ENCODE measurements around the gene ESR1. TPM values are rescaled to one million over a fixed set of nuclear protein-coding genes. Genes with fewer than 3 reads are reported as not detected.

The ESR1 gene
- total RNA-seq, 6 experiments from 2014 or later, result 1.6 to 59.9 (median 18.6) TPM

DNA sequence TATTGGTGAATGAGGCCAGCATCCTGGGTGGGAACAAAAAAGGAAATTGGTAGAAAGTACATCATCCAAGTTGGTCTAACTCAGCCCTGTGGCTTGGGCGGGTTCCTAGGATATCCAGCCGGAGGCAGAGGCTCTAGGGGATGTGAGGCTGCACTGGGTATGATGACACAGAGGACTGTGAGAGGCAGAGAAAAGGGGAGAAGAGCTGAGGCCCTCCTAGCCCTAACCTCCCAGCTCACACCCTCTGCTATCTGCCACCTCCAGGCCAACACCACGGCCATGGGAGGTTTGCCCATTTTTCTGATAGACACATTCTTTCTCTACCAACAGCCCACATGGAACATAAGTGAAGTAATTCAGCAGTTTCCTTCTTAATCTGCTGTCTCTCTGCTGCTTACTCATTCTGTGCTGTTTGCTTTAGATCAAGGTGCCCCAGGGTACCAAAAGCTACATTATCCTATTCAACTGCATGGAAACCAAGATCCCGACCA lies 284.4 kb downstream of the ESR1 start:
- TF ChIP-seq POLR2A (IDR thresholded peaks at IDR 0.05), result no peak
- TF ChIP-seq, protein P1, sequence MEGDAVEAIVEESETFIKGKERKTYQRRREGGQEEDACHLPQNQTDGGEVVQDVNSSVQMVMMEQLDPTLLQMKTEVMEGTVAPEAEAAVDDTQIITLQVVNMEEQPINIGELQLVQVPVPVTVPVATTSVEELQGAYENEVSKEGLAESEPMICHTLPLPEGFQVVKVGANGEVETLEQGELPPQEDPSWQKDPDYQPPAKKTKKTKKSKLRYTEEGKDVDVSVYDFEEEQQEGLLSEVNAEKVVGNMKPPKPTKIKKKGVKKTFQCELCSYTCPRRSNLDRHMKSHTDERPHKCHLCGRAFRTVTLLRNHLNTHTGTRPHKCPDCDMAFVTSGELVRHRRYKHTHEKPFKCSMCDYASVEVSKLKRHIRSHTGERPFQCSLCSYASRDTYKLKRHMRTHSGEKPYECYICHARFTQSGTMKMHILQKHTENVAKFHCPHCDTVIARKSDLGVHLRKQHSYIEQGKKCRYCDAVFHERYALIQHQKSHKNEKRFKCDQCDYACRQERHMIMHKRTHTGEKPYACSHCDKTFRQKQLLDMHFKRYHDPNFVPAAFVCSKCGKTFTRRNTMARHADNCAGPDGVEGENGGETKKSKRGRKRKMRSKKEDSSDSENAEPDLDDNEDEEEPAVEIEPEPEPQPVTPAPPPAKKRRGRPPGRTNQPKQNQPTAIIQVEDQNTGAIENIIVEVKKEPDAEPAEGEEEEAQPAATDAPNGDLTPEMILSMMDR (IDR thresholded peaks at IDR 0.05), result no peak
- H3K27me3 ChIP-seq, result no peaks in the 10 kb centered on the region
- no peak overlapping the region for H3K4me3 ChIP-seq
- H3K4me1 ChIP-seq, result no peaks in the 10 kb centered on the region
- ATAC-seq, result no peak
- peaks cover 0 to 4% (median 0%) of the 10 kb centered on the region in 4 donors for H3K36me3 ChIP-seq
- H3K27ac ChIP-seq, result no peak overlapping the region
- DNase-seq, result no peak
- H3K9me3 ChIP-seq, result no peaks in the 10 kb centered on the region
- intact Hi-C loops (cut with DNase I), result no loop called here
- 88% methylated on average over 3 of the region's 4 CpGs for WGBS (ENCODE audit: insufficient coverage, low coverage, low lambda C conversion rate, missing lambda C conversion rate)

DNA sequence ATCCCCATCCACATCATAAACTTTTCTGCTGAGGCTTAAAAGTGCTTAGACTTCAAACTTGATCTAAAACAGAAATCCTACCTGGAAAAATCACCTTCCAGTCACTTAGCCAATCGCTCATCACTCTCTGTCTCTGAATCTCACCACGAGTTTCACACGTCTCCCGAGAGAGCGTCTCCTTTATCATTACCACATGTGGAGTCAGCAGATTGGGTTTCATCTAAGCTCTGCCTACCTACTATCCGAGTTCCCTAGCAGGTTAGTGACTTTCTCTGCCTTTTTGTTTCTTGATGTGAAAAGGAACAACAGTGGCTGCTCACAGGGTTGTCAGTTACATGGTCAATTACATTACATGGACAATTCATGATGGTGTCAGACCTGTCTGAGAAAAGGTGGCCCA lies 286.2 kb downstream of the ESR1 start:
- H3K27me3 ChIP-seq, result no peaks in the 10 kb centered on the region
- 79% methylated on average over 5 of the region's 6 CpGs for WGBS (ENCODE audit: insufficient coverage, low coverage, low lambda C conversion rate, missing lambda C conversion rate)
- no peaks in the 10 kb centered on the region for H3K4me1 ChIP-seq
- H3K36me3 ChIP-seq, result peaks cover 0 to 9% (median 0%) of the 10 kb centered on the region in 4 donors
- intact Hi-C loops (cut with DNase I), result no loop called here
- H3K4me3 ChIP-seq, result no peak overlapping the region
- H3K27ac ChIP-seq, result no peak overlapping the region
- no peak for DNase-seq
- TF ChIP-seq POLR2A (IDR thresholded peaks at IDR 0.05), result no peak
- TF ChIP-seq, protein P1 (IDR thresholded peaks at IDR 0.05), result no peak
- ATAC-seq, result no peak
- H3K9me3 ChIP-seq, result no peaks in the 10 kb centered on the region

DNA sequence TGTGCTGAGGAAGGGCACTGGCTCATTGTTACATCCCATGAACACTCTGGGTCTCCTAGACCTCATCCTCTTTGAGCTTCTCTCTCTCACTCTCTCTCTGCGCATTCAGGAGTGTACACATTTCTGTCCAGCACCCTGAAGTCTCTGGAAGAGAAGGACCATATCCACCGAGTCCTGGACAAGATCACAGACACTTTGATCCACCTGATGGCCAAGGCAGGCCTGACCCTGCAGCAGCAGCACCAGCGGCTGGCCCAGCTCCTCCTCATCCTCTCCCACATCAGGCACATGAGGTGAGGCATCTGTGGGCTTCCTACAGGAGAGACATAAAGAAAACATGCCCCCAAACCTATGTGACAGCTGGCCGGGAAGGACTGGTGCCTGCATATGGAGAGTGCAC lies 286.8 kb downstream of the ESR1 start:
- no peak for TF ChIP-seq POLR2A (IDR thresholded peaks at IDR 0.05)
- TF ChIP-seq, protein P1 (IDR thresholded peaks at IDR 0.05), result no peak
- no peaks in the 10 kb centered on the region for H3K4me1 ChIP-seq
- H3K27me3 ChIP-seq, result no peaks in the 10 kb centered on the region
- intact Hi-C loops (cut with DNase I), result no loop called here
- peaks cover 0 to 15% (median 0%) of the 10 kb centered on the region in 4 donors for H3K36me3 ChIP-seq
- H3K4me3 ChIP-seq, result no peak overlapping the region
- no peak overlapping the region for H3K27ac ChIP-seq
- H3K9me3 ChIP-seq, result no peaks in the 10 kb centered on the region
- DNase-seq (no peak), ATAC-seq (no peak)
- 89% methylated on average over 4 of the region's 4 CpGs for WGBS (ENCODE audit: insufficient coverage, low coverage, low lambda C conversion rate, missing lambda C conversion rate)

DNA sequence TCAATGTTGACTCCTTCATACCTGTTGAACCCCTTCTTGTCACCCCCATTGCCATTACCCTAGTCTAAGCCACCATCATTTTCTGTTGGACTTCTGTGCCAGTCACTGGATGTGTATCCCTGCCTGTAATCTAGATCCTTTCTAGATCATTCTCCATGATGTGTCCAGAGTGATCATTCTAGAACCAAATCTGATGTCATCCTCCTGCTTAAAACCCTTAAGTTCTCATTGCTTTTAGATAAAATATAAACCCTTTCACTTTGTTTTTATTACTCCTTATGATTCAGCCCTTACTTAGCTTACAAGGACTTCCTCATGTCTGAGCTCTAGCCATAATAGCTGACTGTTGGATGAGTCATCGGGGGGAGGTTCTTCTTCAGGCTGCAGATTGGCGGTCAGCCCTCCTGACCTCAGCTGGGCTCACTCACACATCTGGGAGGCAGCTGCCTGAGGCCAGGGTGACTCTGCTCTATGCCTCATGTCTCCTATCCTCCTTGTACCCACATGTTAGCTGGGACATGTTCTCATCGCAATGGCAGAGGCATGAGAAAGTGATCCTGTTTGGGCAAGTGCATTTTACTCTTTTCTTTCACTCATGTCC lies 287.6 kb downstream of the ESR1 start:
- WGBS (ENCODE audit: insufficient coverage, low coverage, low lambda C conversion rate, missing lambda C conversion rate), result 61% methylated on average over 2 of the region's 3 CpGs
- H3K4me1 ChIP-seq, result no peaks in the 10 kb centered on the region
- DNase-seq, result peak in 1 of 3 donors; percentile 62
- peaks cover 0 to 19% (median 0%) of the 10 kb centered on the region in 4 donors for H3K36me3 ChIP-seq
- TF ChIP-seq, protein P1 (IDR thresholded peaks at IDR 0.05), result no peak
- TF ChIP-seq POLR2A (IDR thresholded peaks at IDR 0.05), result no peak
- no peak overlapping the region for H3K4me3 ChIP-seq
- no peaks in the 10 kb centered on the region for H3K27me3 ChIP-seq
- peak; percentile 81 to 95 (median 84) for ATAC-seq
- peak overlapping the region in 1 of 3 donors; percentile 47 for H3K27ac ChIP-seq
- intact Hi-C loops (cut with DNase I), result no loop called here
- no peaks in the 10 kb centered on the region for H3K9me3 ChIP-seq

Measured in right lobe of liver (tissue), 6 donors.